Astrocyte of the cerebellum (primary cell): Measurements from ENCODE around the gene RBP3.

Experiments
- DNase-seq: peaks from one replicate; pipeline ENCODE4 v3.0.0-alpha.2; 2011; ENCODE audit warnings: low read depth
- H3K4me3 ChIP-seq: 2 replicates; pipeline ENCODE4 v1.5.1; 2011; ENCODE audit warnings: mild to moderate bottlenecking, low read depth, low read length, moderate library complexity
- in situ Hi-C: cut with HindIII; loops from 2 replicates; pipeline ENCODE4 v1.10.0; 2017; ENCODE audit warnings: low sequenced_read_pairs
- TF ChIP-seq, protein P1 (sequence below): IDR thresholded peaks from 2 replicates; pipeline ENCODE4 v1.5.1; 2012; ENCODE audit warnings: low read length, low read depth, moderate library complexity, mild to moderate bottlenecking; ENCODE audit errors: missing control alignments

Gene RBP3

DNA sequence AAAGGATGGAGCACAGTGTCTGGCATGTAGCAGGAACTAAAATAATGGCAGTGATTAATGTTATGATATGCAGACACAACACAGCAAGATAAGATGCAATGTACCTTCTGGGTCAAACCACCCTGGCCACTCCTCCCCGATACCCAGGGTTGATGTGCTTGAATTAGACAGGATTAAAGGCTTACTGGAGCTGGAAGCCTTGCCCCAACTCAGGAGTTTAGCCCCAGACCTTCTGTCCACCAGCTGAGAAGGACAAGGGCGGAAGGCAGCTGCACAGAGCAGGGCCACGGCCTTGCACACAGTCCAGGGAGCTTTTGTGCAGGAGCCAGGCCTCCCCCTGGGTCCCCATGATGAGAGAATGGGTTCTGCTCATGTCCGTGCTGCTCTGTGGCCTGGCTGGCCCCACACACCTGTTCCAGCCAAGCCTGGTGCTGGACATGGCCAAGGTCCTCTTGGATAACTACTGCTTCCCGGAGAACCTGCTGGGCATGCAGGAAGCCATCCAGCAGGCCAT lies at the start of gene RBP3:
RBP3 (plus strand) TSS at position 226 of the 514 bp plus-strand sequence; CDS start at position 348, 122 bp downstream.
- in situ Hi-C loops, result no loop called here
- H3K4me3 ChIP-seq, result no peak within 1 kb of the TSS
- DNase-seq, result no peak
- TF ChIP-seq, protein P1, sequence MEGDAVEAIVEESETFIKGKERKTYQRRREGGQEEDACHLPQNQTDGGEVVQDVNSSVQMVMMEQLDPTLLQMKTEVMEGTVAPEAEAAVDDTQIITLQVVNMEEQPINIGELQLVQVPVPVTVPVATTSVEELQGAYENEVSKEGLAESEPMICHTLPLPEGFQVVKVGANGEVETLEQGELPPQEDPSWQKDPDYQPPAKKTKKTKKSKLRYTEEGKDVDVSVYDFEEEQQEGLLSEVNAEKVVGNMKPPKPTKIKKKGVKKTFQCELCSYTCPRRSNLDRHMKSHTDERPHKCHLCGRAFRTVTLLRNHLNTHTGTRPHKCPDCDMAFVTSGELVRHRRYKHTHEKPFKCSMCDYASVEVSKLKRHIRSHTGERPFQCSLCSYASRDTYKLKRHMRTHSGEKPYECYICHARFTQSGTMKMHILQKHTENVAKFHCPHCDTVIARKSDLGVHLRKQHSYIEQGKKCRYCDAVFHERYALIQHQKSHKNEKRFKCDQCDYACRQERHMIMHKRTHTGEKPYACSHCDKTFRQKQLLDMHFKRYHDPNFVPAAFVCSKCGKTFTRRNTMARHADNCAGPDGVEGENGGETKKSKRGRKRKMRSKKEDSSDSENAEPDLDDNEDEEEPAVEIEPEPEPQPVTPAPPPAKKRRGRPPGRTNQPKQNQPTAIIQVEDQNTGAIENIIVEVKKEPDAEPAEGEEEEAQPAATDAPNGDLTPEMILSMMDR, result no peak

DNA sequence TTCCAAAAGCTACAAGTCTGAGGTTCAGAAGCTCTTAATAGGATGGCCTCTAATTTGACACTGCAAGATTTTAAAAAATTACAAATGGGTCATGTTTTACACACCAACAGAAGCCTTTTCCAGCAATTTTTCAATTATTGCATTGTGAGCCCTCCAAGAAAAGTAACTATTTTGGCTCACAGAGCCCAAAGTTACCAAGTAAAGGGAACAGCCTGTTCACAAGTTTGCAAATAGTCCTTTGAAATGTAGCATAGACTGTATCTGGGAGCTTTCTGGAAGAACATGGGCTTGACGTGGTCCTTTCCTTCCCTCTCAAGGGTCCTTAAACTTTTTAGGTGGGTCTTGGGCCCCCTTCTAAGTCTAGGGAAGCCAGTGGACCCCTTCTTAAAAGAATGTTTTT lies 49.4 kb upstream of the RBP3 start:
- no peak for DNase-seq
- in situ Hi-C loops, result loop anchor here (25.0 kb wide), 1 partner anchor 261 kb away; no protein-coding TSS in a partner anchor
- H3K4me3 ChIP-seq, result no peak overlapping the region
- TF ChIP-seq, protein P1, result no peak

DNA sequence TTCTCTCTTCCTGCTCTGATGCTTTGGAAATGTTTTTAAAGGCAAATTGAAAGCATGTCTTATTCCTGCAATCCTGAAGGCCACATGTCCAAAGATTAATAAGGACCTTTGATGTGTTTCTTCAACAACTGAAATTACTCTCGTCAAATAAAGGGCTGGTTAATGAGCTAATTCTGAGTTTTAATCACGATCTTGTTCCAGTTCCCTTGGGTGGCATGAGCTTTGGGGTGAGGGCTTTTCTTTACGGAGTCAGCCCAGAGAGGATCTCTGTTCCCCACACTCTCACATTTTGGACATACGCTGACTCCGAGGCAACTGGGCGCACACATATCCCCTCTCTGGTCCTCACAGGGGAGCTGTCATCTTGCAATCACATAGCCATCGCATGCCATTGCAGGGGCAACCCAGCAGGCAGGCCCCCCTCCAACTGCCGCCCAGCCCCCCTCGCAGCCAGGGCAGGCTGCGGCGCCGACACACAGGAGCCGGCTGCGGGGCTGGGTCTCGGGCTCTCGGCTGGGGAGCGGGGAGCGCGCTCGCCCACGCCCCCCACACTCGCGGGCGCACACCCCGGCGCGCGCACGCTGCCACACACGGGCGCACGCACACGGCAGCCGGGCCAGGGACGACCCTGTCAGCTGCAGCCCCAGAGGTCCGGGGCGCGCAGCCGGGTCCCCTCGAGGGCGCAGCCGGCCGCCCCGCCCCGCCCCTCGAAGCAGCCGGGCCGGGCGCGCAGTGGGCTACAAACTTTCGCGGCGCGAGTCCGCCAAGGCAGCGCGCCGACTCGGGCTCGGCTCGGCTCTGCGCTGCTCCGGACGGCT lies 48.3 kb upstream of the RBP3 start, which contains the start of gene GDF10:
GDF10 (plus strand) TSS at position 587 of the 818 bp plus-strand sequence. CDS start 455 bp downstream, outside the sequence.
- in situ Hi-C loops, result loop anchor here (25.0 kb wide), 1 partner anchor 263 kb away; no protein-coding TSS in a partner anchor
- H3K4me3 ChIP-seq, result peak within 1 kb of the TSS; percentile 43
- DNase-seq, result no peak
- TF ChIP-seq, protein P1, result no peak

DNA sequence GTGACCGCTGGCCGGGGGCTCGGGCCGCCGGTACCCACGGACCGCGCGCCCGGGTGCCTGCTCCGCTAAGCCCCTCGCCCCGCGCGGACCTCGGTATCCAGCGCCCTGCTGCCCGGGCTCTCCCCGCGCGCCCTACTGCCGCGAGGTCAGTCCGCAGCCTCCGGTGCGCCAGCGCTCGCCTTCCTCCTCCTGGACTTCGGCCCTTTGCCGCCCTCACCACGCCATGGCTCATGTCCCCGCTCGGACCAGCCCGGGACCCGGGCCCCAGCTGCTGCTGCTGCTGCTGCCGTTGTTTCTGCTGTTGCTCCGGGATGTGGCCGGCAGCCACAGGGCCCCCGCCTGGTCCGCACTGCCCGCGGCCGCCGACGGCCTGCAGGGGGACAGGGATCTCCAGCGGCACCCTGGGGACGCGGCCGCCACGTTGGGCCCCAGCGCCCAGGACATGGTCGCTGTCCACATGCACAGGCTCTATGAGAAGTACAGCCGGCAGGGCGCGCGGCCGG lies 47.7 kb upstream of the RBP3 start:
- TF ChIP-seq, protein P1, result peak; percentile 27
- no peak for DNase-seq
- peak overlapping the region; percentile 43 for H3K4me3 ChIP-seq
- in situ Hi-C loops, result no loop called here

DNA sequence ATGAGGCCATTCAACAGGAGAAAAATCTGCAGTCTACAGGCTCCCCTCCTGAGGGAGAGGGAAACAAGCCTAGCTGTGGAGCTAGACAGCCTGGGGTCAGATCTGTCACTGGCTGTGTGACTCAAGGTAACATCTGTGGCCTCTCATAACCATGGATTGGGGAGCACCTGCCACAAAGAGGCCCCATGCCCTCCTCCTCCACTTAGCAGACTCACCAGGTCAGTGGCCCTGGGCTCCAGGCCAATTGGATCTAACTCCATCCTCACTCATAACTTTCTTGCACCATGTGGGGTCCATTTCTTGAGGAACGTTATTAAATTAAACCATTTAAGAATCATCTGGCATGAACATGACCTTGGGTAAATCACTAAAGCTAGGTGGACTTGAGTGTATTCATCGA lies 46.3 kb upstream of the RBP3 start:
- in situ Hi-C loops, result no loop called here
- TF ChIP-seq, protein P1, result no peak
- no peak for DNase-seq
- peak overlapping the region; percentile 43 for H3K4me3 ChIP-seq

DNA sequence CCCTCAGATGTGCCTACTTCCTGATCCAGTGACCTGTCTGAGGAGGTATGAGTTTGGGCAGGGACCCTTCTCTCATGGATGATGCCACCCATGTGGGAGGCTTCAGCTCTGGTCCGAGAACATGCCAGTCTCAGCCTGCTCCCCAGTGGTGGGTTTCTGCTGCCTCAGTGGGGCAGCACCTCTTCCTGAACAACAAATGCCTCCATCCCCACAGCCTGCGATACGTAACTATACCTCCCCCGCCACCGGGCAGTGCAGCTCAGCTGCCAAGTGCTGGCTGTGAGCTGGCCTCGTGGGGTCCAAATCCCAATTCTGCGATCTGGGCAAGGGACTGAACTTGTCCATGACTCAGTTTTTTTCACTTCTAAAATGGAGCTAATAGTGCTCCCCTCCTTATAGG lies 45.1 kb upstream of the RBP3 start:
- H3K4me3 ChIP-seq, result peak overlapping the region; percentile 6
- DNase-seq, result no peak
- TF ChIP-seq, protein P1, result no peak
- in situ Hi-C loops, result no loop called here
